Measurements from ENCODE around the gene FANCE. TPM values are rescaled to one million over a fixed set of nuclear protein-coding genes. Genes with fewer than 3 reads are reported as not detected.

Gene FANCE
- total RNA-seq, 2 experiments from 2014 or later = 14.3 to 14.8 TPM

DNA sequence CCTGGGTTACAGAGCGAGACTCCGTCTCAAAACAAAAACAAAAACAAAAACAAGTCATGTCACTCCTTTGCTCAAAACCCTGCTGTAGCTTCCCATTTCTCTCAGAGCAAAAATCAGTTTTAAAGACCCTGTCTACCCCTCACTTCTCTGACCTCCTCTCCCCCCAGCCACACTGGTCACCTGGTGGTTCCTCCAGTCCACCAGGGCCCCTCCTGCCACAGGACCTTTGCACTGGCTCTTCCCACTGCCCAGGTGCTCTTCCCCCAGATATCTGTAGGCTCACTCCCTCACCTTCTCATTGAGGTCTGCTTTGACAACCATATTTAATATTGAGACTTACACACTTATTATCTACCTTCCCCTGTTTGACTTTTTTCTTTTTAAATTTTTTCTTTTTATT, 49.6 kb downstream of the FANCE start:
- CTCF ChIA-PET = interaction anchor here (0.8 to 1.7 kb wide), 2 partner anchors 21 to 236 kb away, joined by 3 read pairs; partner anchors contain the start of gene ARMC12
- POLR2A ChIA-PET = no interaction called here
- no peaks in the 10 kb centered on the region for H3K36me3 Mint-ChIP-seq (ENCODE audit: low read depth)
- H3K9me3 Mint-ChIP-seq (ENCODE audit: low read depth) = no peaks in the 10 kb centered on the region
- H3K27me3 Mint-ChIP-seq = peaks cover 7% of the 10 kb centered on the region
- H3K4me1 Mint-ChIP-seq = no peaks in the 10 kb centered on the region
- H3K27ac Mint-ChIP-seq = no peak overlapping the region
- no peak for DNase-seq
- no peak for ATAC-seq
- intact Hi-C loops (cut with DNase I, micrococcal nuclease) = no loop called here
- no peak overlapping the region for H3K4me3 Mint-ChIP-seq

DNA sequence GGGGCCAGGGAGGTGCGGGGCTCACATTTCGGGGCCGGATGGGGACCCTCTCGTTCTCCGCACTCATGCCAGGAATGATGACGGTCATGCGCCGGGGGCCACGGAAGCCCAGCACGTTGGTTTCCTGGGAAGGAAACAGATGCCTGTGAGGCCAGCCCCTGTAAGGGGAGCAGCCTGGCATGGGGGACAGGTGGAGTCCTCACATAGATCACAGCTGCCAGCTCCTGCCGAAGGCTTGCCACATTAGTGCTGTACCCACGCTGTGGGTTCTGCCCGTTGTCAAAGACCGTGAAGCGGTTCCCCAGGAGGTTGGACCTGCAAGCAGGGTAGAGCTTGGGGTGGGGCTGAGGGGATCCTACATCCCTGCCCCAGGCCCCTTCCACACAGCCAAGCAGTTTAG, 51.4 kb downstream of the FANCE start:
- Mint-ChIP-seq H3K4me3 (no peak overlapping the region), H3K9me3 (ENCODE audit: low read depth) (no peaks in the 10 kb centered on the region), H3K36me3 (ENCODE audit: low read depth) (no peaks in the 10 kb centered on the region), H3K27ac (no peak overlapping the region), H3K4me1 (no peaks in the 10 kb centered on the region), H3K27me3 (peaks cover 6% of the 10 kb centered on the region)
- DNase-seq = no peak
- intact Hi-C loops (cut with DNase I, micrococcal nuclease) = no loop called here
- ChIA-PET POLR2A (no interaction called here), CTCF (interaction anchor here (0.8 kb wide), 1 partner anchor 194 kb away, joined by 3 read pairs; no protein-coding TSS in a partner anchor)
- no peak for ATAC-seq

DNA sequence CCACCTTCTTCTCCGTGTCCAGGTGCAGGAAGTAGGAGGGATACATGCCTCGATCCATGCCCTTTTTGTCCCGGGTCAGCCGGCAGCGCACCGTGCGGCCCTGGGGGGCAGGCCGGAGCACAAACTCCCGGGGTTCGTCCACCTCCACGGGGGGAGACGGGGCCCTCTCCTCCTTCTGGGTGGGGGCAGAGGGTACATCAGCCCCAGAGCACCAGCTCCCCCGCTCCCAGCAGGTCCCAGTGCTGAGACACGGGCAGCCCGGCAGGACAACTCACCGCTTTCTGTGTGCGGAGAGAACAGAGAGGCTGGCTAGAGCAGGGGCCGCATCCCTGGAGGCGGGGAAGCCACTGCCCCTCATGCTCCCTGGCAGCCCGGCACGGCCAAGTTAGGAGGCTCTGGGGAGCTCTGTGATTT, 53.9 kb downstream of the FANCE start:
- ChIA-PET CTCF (interaction anchor here (0.7 to 1.0 kb wide), 2 partner anchors 9 to 16 kb away, joined by 3 to 6 read pairs; partner anchors contain the start of gene TEAD3), POLR2A (interaction anchor here (0.6 kb wide), 1 partner anchor 27 kb away, joined by 3 read pairs; no protein-coding TSS in a partner anchor)
- Mint-ChIP-seq H3K27me3 (peaks cover 7% of the 10 kb centered on the region), H3K9me3 (ENCODE audit: low read depth) (no peaks in the 10 kb centered on the region), H3K4me3 (no peak overlapping the region), H3K4me1 (no peaks in the 10 kb centered on the region), H3K36me3 (ENCODE audit: low read depth) (no peaks in the 10 kb centered on the region), H3K27ac (no peak overlapping the region)
- DNase-seq (no peak), ATAC-seq (no peak)
- intact Hi-C loops (cut with DNase I, micrococcal nuclease) = no loop called here

- POLR2A ChIA-PET = interaction anchor here (0.5 to 0.6 kb wide), 2 partner anchors 27 to 850 kb away, joined by 3 to 5 read pairs; no protein-coding TSS in a partner anchor
- H3K27me3 Mint-ChIP-seq = peaks cover 11% of the 10 kb centered on the region
- DNase-seq (no peak), ATAC-seq (no peak)
- CTCF ChIA-PET = interaction anchor here (0.6 to 2.1 kb wide), 4 partner anchors 10 to 46 kb away, joined by 3 to 6 read pairs (median 4); partner anchors contain the start of gene TEAD3
- H3K27ac Mint-ChIP-seq = no peak overlapping the region
- H3K36me3 Mint-ChIP-seq (ENCODE audit: low read depth) = no peaks in the 10 kb centered on the region
- intact Hi-C loops (cut with DNase I, micrococcal nuclease) = no loop called here
- H3K9me3 Mint-ChIP-seq (ENCODE audit: low read depth) = no peaks in the 10 kb centered on the region
- H3K4me1 Mint-ChIP-seq = no peaks in the 10 kb centered on the region
- H3K4me3 Mint-ChIP-seq = no peak overlapping the region
Measured at GRCh38 chr6:35506536-35506935, 54.4 kb downstream of the FANCE start.

GRCh38 chr6:35507221-35507620, 55.1 kb downstream of the FANCE start:
- H3K27ac Mint-ChIP-seq = no peak overlapping the region
- intact Hi-C loops (cut with DNase I, micrococcal nuclease) = no loop called here
- CTCF ChIA-PET = interaction anchor here (0.6 to 2.1 kb wide), 4 partner anchors 16 to 251 kb away, joined by 3 to 6 read pairs (median 4); no protein-coding TSS in a partner anchor
- H3K36me3 Mint-ChIP-seq (ENCODE audit: low read depth) = no peaks in the 10 kb centered on the region
- H3K9me3 Mint-ChIP-seq (ENCODE audit: low read depth) = no peaks in the 10 kb centered on the region
- ATAC-seq = no peak
- H3K4me1 Mint-ChIP-seq = no peaks in the 10 kb centered on the region
- POLR2A ChIA-PET = interaction anchor here (0.5 to 1.3 kb wide), 2 partner anchors 36 to 851 kb away, joined by 5 to 7 read pairs; no protein-coding TSS in a partner anchor
- no peak overlapping the region for H3K4me3 Mint-ChIP-seq
- H3K27me3 Mint-ChIP-seq = peaks cover 10% of the 10 kb centered on the region
- no peak for DNase-seq

GRCh38 chr6:35508027-35508426, 55.9 kb downstream of the FANCE start:
- no peak for ATAC-seq
- Mint-ChIP-seq H3K36me3 (ENCODE audit: low read depth) (no peaks in the 10 kb centered on the region), H3K4me3 (no peak overlapping the region), H3K4me1 (no peaks in the 10 kb centered on the region), H3K27me3 (peaks cover 11% of the 10 kb centered on the region), H3K27ac (no peak overlapping the region), H3K9me3 (ENCODE audit: low read depth) (no peaks in the 10 kb centered on the region)
- intact Hi-C loops (cut with DNase I, micrococcal nuclease) = no loop called here
- ChIA-PET POLR2A (interaction anchor here (1.3 kb wide), 1 partner anchor 37 kb away, joined by 7 read pairs; no protein-coding TSS in a partner anchor), CTCF (interaction anchor here (2.1 kb wide), 1 partner anchor 44 kb away, joined by 6 read pairs; no protein-coding TSS in a partner anchor)
- DNase-seq = no peak

DNA sequence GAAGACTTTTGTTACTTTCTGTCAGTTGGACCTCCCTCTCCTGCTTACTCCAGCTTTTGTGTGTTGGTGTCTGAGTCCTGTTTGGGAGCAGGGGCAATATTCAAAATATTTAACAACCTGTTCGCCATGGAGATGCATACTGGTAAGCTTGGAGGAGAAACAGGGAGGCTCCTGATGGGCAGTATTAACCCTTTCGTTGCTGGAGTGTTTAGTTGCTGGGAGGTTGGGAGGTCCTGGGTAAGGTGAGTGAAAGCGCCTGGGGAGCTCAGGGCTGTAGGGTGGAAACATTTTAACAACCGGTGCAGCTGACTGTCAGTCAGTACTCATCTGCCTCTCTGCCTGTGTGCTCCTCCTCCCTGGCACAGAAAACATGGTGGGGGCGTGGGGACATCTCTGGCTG, 56.4 kb downstream of the FANCE start:
- no peak for DNase-seq
- no peak for ATAC-seq
- peaks cover 11% of the 10 kb centered on the region for H3K27me3 Mint-ChIP-seq
- intact Hi-C loops (cut with DNase I, micrococcal nuclease) = no loop called here
- H3K36me3 Mint-ChIP-seq (ENCODE audit: low read depth) = no peaks in the 10 kb centered on the region
- H3K27ac Mint-ChIP-seq = no peak overlapping the region
- H3K4me3 Mint-ChIP-seq = no peak overlapping the region
- no peaks in the 10 kb centered on the region for H3K4me1 Mint-ChIP-seq
- ChIA-PET CTCF (interaction anchor here (2.1 kb wide), 1 partner anchor 44 kb away, joined by 6 read pairs; no protein-coding TSS in a partner anchor), POLR2A (no interaction called here)
- H3K9me3 Mint-ChIP-seq (ENCODE audit: low read depth) = no peaks in the 10 kb centered on the region

DNA sequence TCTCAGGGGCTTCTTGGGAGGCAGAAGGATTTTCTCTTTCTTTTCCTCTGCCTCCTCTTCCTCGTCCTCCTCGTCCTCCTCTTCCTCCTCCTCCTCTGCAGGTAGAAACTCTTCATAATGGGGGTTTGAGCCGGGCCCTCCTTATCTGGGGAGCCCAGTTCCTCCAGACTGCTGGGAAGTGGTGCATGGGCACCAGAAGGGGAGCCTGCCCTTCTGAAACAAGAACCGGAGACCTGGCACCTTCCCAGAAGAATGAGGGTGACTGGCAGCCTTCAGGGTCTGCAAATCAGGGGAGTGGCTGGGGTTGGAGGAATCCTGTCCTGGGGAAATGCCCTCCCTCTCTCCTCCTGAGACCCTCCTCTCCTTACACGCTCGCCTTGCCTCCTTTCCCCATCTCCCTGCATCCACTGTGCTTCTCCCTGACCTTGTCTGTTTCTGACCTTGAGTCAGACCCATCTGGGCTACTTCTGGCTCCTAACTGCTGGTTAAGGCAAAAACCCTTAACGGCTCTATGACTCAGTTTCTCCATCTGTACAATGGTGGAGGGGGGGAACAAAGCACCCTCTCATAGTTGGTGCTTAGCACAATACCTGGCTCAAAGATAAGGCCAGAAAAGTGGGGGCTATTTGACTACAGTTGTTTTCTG, 58.9 kb downstream of the FANCE start:
- H3K36me3 Mint-ChIP-seq (ENCODE audit: low read depth) = no peaks in the 10 kb centered on the region
- ChIA-PET CTCF (interaction anchor here (0.6 kb wide), 1 partner anchor 1718 kb away, joined by 3 read pairs; no protein-coding TSS in a partner anchor), POLR2A (no interaction called here)
- ATAC-seq = no peak
- peaks cover 11% of the 10 kb centered on the region for H3K27me3 Mint-ChIP-seq
- intact Hi-C loops (cut with DNase I, micrococcal nuclease) = no loop called here
- H3K27ac Mint-ChIP-seq = no peak overlapping the region
- no peak for DNase-seq
- no peaks in the 10 kb centered on the region for H3K4me1 Mint-ChIP-seq
- no peaks in the 10 kb centered on the region for H3K9me3 Mint-ChIP-seq (ENCODE audit: low read depth)
- H3K4me3 Mint-ChIP-seq = no peak overlapping the region

DNA sequence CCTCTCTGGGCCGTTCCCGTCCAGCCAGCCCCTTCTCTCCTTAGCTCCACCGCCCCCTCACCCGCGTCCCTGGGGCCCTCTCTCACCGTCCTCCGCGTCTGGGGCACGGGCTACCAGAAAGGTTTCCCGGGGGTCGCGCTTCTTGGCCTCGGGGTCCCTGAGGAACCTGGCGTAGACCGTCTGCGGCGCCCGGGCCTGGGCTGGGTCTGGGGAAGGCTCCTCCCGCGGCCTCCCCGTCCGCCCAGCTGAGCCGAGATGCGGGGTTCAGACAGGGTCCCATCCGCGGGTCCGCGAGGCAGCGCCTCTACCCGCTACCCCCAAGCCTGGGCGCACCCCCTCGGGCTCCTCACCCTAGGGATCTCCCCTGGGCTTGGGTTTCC, 59.4 kb downstream of the FANCE start:
- DNase-seq = no peak
- no peaks in the 10 kb centered on the region for H3K9me3 Mint-ChIP-seq (ENCODE audit: low read depth)
- ChIA-PET CTCF (no interaction called here), POLR2A (no interaction called here)
- no peaks in the 10 kb centered on the region for H3K36me3 Mint-ChIP-seq (ENCODE audit: low read depth)
- no peak for ATAC-seq
- intact Hi-C loops (cut with DNase I, micrococcal nuclease) = no loop called here
- peaks cover 11% of the 10 kb centered on the region for H3K27me3 Mint-ChIP-seq
- no peaks in the 10 kb centered on the region for H3K4me1 Mint-ChIP-seq
- H3K4me3 Mint-ChIP-seq = no peak overlapping the region
- H3K27ac Mint-ChIP-seq = no peak overlapping the region

GRCh38 chr6:35512006-35512405, 59.9 kb downstream of the FANCE start:
- H3K4me3 Mint-ChIP-seq = no peak overlapping the region
- no peak overlapping the region for H3K27ac Mint-ChIP-seq
- intact Hi-C loops (cut with DNase I, micrococcal nuclease) = no loop called here
- H3K27me3 Mint-ChIP-seq = peaks cover 11% of the 10 kb centered on the region
- no peak for DNase-seq
- H3K4me1 Mint-ChIP-seq = no peaks in the 10 kb centered on the region
- ChIA-PET CTCF (no interaction called here), POLR2A (no interaction called here)
- H3K9me3 Mint-ChIP-seq (ENCODE audit: low read depth) = no peaks in the 10 kb centered on the region
- ATAC-seq = no peak
- no peaks in the 10 kb centered on the region for H3K36me3 Mint-ChIP-seq (ENCODE audit: low read depth)

DNA sequence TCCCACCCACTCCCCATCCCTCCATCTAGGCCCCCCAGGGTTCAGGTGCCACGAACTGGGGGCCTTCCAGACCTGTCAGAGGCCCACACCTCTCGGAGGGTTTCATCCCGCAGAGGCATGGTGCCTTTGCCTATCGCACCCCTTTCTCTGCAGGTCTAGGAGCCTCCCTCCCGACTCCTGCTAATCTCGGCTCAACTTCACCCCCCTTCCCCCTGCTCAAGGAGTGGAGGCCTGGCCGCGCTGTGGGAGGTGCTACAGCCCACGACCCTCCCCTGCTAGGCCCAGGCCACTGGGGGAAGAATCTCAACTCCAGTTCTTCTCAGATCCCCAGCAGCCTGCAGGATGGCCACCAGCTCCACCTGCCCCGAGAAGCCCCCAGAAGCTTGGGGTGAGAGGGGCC, 60.6 kb downstream of the FANCE start, which contains the start of gene TULP1:
Gene TULP1 (minus strand): TSS at position 157 of the 400 bp plus-strand sequence. CDS start 38 bp downstream, at position 119.
- no peaks in the 10 kb centered on the region for H3K36me3 Mint-ChIP-seq (ENCODE audit: low read depth)
- no peaks in the 10 kb centered on the region for H3K4me1 Mint-ChIP-seq
- CTCF ChIA-PET = no interaction called here
- H3K4me3 Mint-ChIP-seq = no peak within 1 kb of the TSS
- no peak for DNase-seq
- H3K27ac Mint-ChIP-seq = no peak within 1 kb of the TSS
- intact Hi-C loops (cut with DNase I, micrococcal nuclease) = no loop called here
- H3K27me3 Mint-ChIP-seq = peaks cover 11% of the 10 kb centered on the region
- ATAC-seq = no peak
- POLR2A ChIA-PET = no interaction called here
- H3K9me3 Mint-ChIP-seq (ENCODE audit: low read depth) = no peaks in the 10 kb centered on the region

- ChIA-PET POLR2A (no interaction called here), CTCF (interaction anchor here (0.6 to 1.5 kb wide), 3 partner anchors 9 to 143 kb away, joined by 3 to 6 read pairs (median 3); no protein-coding TSS in a partner anchor)
- Mint-ChIP-seq H3K36me3 (ENCODE audit: low read depth) (no peaks in the 10 kb centered on the region), H3K4me3 (no peak overlapping the region), H3K27me3 (peaks cover 11% of the 10 kb centered on the region), H3K4me1 (no peaks in the 10 kb centered on the region), H3K9me3 (ENCODE audit: low read depth) (no peaks in the 10 kb centered on the region), H3K27ac (no peak overlapping the region)
- no peak for DNase-seq
- intact Hi-C loops (cut with DNase I, micrococcal nuclease) = no loop called here
- no peak for ATAC-seq
Measured at GRCh38 chr6:35514587-35514986, 62.4 kb downstream of the FANCE start.

Data from activated CD4-positive, alpha-beta T cell treated with anti-CD3 and anti-CD28 coated beads for 36 hours (primary cell).